ENCODE data around the gene HMGCS1. TPM values are rescaled to one million over a fixed set of nuclear protein-coding genes. Genes with fewer than 3 reads are reported as not detected.

Gene HMGCS1
- total and polyA plus RNA-seq, 2 of the 4 experiments (the other 2 are of a cell fraction) = 27.5 to 30.6 TPM

DNA sequence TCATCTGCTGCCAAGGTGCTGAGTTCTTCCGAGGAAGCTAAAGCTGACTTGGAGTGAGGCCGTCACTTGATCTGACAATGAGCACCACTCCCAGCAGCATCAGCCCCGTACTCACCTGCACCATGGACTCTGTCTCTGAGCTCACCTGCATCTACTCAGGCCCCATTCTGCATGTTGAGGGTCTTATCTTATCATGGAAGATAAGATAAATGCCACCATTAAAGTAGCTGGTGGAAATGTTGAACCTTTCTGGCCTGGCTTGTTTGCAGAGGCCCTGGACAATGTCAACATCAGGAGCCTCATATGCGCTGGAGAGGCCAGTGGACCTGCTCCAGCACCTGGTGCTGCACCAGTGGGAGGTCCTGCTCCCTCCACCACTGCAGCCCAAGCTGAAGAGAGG, 35.0 kb upstream of the HMGCS1 start:
- in situ Hi-C loops (cut with MboI; ENCODE audit: low sequenced_read_pairs) = no loop called here
- Histone ChIP-seq H2BK5ac (ENCODE audit: low read depth, low read length, poor library complexity, severe bottlenecking) (no peak overlapping the region), H3K9me1 (ENCODE audit: insufficient read depth, low read length) (no peaks in the 10 kb centered on the region), H2BK15ac (ENCODE audit: low read depth, low read length) (no peak overlapping the region), H2BK20ac (ENCODE audit: low read depth, low read length) (no peak overlapping the region), H4K8ac (ENCODE audit: low read depth in 2 of 2, low read length in 2 of 2) (no peak overlapping the region), H2AK5ac (ENCODE audit: low read depth, low read length) (no peak overlapping the region), H3K4me2 (ENCODE audit: low read depth, low read length) (no peak overlapping the region), H4K91ac (ENCODE audit: insufficient read depth, low read depth, low read length) (no peak overlapping the region), H3K4ac (ENCODE audit: low read depth, low read length) (no peak overlapping the region), H4K5ac (ENCODE audit: low read depth, low read length) (no peak overlapping the region), H3K4me1 (ENCODE audit: control insufficient read depth, insufficient read depth, low read length) (no peaks in the 10 kb centered on the region), H2AK9ac (replicated peaks; ENCODE audit: low read depth, low read length, poor library complexity) (no peak overlapping the region), H3K18ac (ENCODE audit: low read depth, low read length) (no peak overlapping the region), H4K20me1 (ENCODE audit: insufficient read depth, low read length) (no peaks in the 10 kb centered on the region), H3K23ac (ENCODE audit: low read depth, low read length) (no peak overlapping the region), H3K27ac (ENCODE audit: insufficient read depth, low read length) (no peak overlapping the region), H3K36me3 (ENCODE audit: control insufficient read depth, insufficient read depth, low read length) (no peaks in the 10 kb centered on the region), H3K14ac (replicated peaks; ENCODE audit: low read depth, low read length) (no peak overlapping the region), H3K27me3 (ENCODE audit: control insufficient read depth, insufficient read depth, low read length) (no peaks in the 10 kb centered on the region; the same call in 1 of the 2 replicates), H3K9ac (ENCODE audit: low read depth, low read length) (no peak overlapping the region), H2AFZ (replicated peaks; ENCODE audit: low read length, poor library complexity) (no peak overlapping the region), H3K9me3 (ENCODE audit: control insufficient read depth, insufficient read depth, low read length) (no peaks in the 10 kb centered on the region), H3K4me3 (ENCODE audit: insufficient read depth, low read depth, low read length) (no peak overlapping the region), H3K56ac (ENCODE audit: extremely low read depth, insufficient read depth, low read length) (no peak overlapping the region), H2BK120ac (ENCODE audit: low read depth, low read length) (no peak overlapping the region), H3K79me1 (ENCODE audit: low read depth in 1 of 2, low read length in 2 of 2) (no peaks in the 10 kb centered on the region)
- TF ChIP-seq RCOR1 (IDR thresholded peaks at IDR 0.05; ENCODE audit: insufficient replicate concordance, low read length) (no peak), MAZ (IDR thresholded peaks at IDR 0.05; ENCODE audit: borderline replicate concordance, low read depth, low read length) (no peak), RFX5 (IDR thresholded peaks at IDR 0.05; ENCODE audit: low read depth, low read length) (no peak), NFE2L2 (IDR thresholded peaks at IDR 0.05; ENCODE audit: low read depth, low read length) (no peak), RAD21 (IDR thresholded peaks at IDR 0.05; ENCODE audit: low read length) (no peak), POLR2A (IDR thresholded peaks at IDR 0.05; ENCODE audit: low read depth, low read length) (no peak), MAFK (IDR thresholded peaks at IDR 0.05; ENCODE audit: low read depth, low read length) (no peak), MXI1 (IDR thresholded peaks at IDR 0.05; ENCODE audit: borderline replicate concordance, low read depth, low read length) (no peak), SMC3 (IDR thresholded peaks at IDR 0.05; ENCODE audit: low read depth, low read length) (no peak), FOS (IDR thresholded peaks at IDR 0.05; ENCODE audit: low read depth, low read length) (no peak), CHD1 (IDR thresholded peaks at IDR 0.05; ENCODE audit: low read depth, low read length) (no peak)
- TF ChIP-seq, protein P1, sequence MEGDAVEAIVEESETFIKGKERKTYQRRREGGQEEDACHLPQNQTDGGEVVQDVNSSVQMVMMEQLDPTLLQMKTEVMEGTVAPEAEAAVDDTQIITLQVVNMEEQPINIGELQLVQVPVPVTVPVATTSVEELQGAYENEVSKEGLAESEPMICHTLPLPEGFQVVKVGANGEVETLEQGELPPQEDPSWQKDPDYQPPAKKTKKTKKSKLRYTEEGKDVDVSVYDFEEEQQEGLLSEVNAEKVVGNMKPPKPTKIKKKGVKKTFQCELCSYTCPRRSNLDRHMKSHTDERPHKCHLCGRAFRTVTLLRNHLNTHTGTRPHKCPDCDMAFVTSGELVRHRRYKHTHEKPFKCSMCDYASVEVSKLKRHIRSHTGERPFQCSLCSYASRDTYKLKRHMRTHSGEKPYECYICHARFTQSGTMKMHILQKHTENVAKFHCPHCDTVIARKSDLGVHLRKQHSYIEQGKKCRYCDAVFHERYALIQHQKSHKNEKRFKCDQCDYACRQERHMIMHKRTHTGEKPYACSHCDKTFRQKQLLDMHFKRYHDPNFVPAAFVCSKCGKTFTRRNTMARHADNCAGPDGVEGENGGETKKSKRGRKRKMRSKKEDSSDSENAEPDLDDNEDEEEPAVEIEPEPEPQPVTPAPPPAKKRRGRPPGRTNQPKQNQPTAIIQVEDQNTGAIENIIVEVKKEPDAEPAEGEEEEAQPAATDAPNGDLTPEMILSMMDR (conservative IDR thresholded peaks at IDR 0.05; ENCODE audit: low read depth, low read length) = no peak
- DNase-seq (no peak), ATAC-seq (ENCODE audit: low read depth) (no peak)
- CTCF ChIA-PET = no interaction called here
- POLR2A ChIA-PET (ENCODE audit: unreplicated experiment) = no interaction called here
- intact Hi-C loops (cut with micrococcal nuclease) = no loop called here
- WGBS, 2 experiments (ENCODE audit: extremely low coverage in 2 of 2, insufficient read length in 1 of 2) = 94% methylated on average over 2 of the region's 4 CpGs; no CpG with 5 or more reads in 1 of the 2 experiments
- no TSS peak for BruUV-seq (replicated peaks)
- dilution Hi-C loops (cut with HindIII; ENCODE audit: low sequenced_read_pairs, unreplicated experiment) = no loop called here
